WTC11 (cell line): ENCODE measurements around the gene OR10P1.

Experiments used
- CTCF ChIP-seq: fragments of 200-600 bp; IDR thresholded peaks from 2 replicates; pipeline ENCODE4 v1.8.0; 2022; ENCODE audit warnings: antibody characterized with exemption
- MYBL2 ChIP-seq: sonication (generic); formaldehyde crosslinking; IDR thresholded peaks from 2 replicates; pipeline ENCODE4 v1.8.1; 2023; ENCODE audit warnings: mild to moderate bottlenecking, moderate library complexity, missing genetic modification reagents
- NFYB ChIP-seq: sonication (generic); formaldehyde crosslinking; conservative IDR thresholded peaks from 2 replicates; pipeline ENCODE4 v1.8.0; 2022; ENCODE audit warnings: low read depth, missing genetic modification reagents
- TF ChIP-seq, protein P1 (sequence below): sonication (generic); formaldehyde crosslinking; IDR thresholded peaks from 2 replicates; pipeline ENCODE4 v1.8.1; 2023; ENCODE audit warnings: mild to moderate bottlenecking, missing genetic modification reagents, borderline replicate concordance
- TF ChIP-seq, protein P2 (sequence below): sonication (generic); formaldehyde crosslinking; IDR thresholded peaks from 2 replicates; pipeline ENCODE4 v1.8.0; 2023; ENCODE audit warnings: missing genetic modification reagents

- TF ChIP-seq NFYB (no peak), CTCF (no peak), MYBL2 (CRISPR knock-in tag) (no peak)
- TF ChIP-seq, protein P1, sequence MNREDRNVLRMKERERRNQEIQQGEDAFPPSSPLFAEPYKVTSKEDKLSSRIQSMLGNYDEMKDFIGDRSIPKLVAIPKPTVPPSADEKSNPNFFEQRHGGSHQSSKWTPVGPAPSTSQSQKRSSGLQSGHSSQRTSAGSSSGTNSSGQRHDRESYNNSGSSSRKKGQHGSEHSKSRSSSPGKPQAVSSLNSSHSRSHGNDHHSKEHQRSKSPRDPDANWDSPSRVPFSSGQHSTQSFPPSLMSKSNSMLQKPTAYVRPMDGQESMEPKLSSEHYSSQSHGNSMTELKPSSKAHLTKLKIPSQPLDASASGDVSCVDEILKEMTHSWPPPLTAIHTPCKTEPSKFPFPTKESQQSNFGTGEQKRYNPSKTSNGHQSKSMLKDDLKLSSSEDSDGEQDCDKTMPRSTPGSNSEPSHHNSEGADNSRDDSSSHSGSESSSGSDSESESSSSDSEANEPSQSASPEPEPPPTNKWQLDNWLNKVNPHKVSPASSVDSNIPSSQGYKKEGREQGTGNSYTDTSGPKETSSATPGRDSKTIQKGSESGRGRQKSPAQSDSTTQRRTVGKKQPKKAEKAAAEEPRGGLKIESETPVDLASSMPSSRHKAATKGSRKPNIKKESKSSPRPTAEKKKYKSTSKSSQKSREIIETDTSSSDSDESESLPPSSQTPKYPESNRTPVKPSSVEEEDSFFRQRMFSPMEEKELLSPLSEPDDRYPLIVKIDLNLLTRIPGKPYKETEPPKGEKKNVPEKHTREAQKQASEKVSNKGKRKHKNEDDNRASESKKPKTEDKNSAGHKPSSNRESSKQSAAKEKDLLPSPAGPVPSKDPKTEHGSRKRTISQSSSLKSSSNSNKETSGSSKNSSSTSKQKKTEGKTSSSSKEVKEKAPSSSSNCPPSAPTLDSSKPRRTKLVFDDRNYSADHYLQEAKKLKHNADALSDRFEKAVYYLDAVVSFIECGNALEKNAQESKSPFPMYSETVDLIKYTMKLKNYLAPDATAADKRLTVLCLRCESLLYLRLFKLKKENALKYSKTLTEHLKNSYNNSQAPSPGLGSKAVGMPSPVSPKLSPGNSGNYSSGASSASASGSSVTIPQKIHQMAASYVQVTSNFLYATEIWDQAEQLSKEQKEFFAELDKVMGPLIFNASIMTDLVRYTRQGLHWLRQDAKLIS (CRISPR knock-in tag), result no peak
- TF ChIP-seq, protein P2, sequence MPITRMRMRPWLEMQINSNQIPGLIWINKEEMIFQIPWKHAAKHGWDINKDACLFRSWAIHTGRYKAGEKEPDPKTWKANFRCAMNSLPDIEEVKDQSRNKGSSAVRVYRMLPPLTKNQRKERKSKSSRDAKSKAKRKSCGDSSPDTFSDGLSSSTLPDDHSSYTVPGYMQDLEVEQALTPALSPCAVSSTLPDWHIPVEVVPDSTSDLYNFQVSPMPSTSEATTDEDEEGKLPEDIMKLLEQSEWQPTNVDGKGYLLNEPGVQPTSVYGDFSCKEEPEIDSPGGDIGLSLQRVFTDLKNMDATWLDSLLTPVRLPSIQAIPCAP (CRISPR knock-in tag), result no peak
These were observed 16.3 kb downstream of the OR10P1 start for GRCh38 chr12:55653031-55653430.
